Stimulated activated CD8-positive, alpha-beta memory T cell treated with anti-CD3 and anti-CD28 coated beads, Interleukin-12 subunit alpha, Interleukin-12 subunit beta, amount 100 ng/mL, for 4 hours (primary cell): ENCODE measurements around the gene CSMD2.
"Not testable (repeated sequence)": the region's sequence is repeated elsewhere in the genome, so short reads cannot be mapped to it uniquely, and the experiment has no call there.

Experiments used
- DNase-seq: peaks from one replicate; pipeline ENCODE4 v3.0.0-alpha.2; 2020; ENCODE audit warnings: low read depth

The CSMD2 gene

DNA sequence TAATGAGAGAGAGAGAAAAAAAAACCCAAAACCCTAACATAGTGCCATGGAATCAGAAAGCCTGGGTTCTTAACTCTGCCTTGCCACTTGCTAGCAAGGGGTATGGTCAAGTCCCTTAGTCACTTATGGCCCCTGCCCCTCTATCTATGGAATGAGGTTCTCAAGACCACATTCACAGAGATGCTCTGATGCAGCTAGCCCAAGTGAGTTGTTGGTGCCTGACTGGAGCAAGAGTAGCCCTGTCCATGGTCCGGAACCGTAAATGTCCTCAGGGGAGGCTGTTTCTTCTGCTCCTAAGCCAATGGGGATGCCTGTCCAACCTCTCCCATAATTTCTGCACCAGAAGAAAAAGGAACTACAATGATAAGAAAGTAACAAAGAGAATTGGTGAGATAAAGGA lies 56.8 kb downstream of the CSMD2 start:
- DNase-seq, result no peak

DNA sequence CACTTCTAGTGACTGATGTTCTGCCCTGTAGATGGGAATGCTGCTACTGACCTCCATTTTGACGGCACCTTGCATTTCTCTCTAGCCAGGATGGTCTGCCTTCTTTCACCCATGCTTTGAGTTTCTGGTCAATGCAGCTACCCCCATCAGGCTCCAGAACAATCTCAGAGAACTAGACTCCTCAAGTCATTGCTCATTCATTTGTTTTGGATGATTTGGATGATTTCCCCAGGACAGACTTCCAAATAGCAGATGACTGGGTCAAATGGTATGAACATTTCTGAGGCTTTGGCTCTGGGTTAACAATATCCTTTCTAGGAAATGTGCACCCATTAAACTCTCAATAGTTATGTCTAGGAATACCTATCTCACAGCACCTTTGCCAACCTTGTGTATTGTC lies 63.9 kb downstream of the CSMD2 start:
- DNase-seq, result no peak

DNA sequence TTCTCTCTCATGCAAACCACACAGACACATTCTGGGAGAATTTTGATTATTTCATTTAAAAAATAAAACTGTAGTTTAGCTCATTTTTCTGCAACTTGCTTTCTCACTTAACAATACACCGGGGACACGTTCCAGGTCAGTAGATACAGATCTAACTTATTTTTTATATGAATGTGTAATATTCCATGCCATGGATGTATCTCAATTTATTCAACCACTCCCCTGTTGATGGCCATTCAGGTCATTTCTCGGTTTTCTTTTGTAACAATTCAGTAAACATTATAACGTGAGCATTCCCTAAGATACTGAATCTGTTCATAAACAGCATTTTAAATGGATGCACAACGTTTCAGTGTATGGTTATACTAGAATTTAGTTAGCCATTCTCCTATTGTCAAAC lies 64.7 kb downstream of the CSMD2 start:
- no peak for DNase-seq

DNA sequence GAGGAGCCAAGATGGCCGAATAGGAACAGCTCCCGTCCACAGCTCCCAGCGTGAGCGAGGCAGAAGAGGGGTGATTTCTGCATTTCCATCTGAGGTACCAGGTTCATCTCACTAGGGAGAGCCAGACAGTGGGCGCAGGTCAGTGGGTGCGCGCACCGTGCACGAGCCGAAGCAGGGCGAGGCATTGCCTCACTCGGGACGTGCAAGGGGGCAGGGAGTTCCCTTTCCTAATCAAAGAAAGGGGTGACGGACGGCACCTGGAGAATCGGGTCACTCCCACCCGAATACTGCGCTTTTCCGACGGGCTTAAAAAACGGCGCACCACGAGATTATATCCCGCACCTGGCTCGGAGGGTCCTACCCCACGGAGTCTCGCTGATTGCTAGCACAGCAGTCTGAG lies 72.6 kb downstream of the CSMD2 start:
- DNase-seq, result not testable (repeated sequence)

DNA sequence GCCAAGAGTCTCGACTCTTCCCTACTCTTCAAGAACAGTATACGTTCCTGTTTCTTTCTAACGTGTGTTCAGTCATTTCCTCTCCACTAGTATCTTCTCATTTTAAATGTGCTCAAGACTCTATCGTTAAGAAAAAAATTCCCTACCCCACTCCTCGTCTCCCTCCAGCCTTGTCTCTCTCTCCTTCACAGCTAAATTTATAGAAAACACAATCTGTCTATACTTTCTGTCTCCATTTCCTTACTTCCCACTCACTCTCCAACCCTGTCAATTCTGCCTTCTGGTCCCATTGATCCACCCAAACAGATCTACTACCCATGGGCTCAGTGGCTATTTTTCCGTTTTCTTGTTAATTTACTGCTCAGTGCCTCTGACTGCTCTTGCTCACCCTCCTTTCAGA lies 75.3 kb downstream of the CSMD2 start:
- DNase-seq, result no peak

DNA sequence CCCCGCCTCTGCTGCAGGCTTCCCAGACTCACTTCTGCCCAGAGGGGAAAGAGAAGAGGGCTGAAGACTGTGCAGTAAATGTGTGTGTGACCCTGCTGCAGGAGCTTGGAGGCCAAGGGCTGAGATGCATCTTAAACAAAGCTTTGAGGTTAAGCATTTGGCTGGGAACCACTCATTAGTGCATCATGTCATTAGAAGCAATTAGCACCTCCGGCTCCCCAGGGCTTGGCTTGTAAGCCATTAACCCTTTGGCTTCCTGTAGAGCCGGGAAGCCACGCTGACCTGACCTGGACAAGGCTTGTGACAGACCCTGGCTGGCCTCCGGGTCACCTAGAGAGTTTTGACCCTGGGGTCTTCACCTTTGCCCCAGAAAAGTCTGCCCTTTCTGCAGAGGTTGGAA lies 77.0 kb downstream of the CSMD2 start:
- DNase-seq, result no peak

DNA sequence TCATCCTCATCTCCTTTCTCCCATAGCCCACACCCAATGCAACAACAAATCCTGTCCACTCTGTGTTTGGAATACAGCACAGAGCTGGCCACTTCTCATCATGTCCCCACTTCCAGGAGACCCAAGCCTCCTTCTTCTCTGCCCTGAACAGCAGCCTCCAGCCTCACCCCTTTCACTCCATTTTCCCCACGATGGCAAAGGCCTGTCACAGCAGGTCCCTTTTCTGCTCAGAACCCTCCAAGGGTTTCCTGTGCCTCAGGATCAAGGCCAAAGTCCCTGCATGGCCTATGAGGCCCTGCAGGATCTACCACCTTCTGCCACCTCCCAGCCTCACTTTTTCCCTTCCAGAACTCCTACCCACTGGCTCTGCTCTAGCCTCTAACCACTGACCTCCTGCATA lies 78.5 kb downstream of the CSMD2 start:
- DNase-seq, result no peak

DNA sequence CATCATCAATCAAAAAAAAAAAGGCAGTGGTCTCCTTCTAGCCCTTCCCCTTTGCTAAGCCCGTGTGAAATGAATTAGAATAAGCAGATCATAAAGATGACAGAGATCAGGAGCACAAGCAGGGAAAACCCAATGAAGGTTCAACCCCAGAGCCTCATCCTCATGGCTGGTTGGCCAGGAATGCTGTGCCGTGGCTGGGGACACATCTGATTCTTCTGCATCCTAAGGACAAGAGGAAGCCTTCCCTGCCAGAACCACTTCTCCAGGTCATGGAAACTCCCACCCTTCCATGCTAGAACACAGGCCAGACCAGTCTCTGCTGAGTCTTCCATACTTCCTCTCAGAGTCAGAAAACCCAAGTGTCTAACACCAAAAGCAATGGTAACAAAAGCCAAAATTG lies 81.1 kb downstream of the CSMD2 start:
- no peak for DNase-seq

DNA sequence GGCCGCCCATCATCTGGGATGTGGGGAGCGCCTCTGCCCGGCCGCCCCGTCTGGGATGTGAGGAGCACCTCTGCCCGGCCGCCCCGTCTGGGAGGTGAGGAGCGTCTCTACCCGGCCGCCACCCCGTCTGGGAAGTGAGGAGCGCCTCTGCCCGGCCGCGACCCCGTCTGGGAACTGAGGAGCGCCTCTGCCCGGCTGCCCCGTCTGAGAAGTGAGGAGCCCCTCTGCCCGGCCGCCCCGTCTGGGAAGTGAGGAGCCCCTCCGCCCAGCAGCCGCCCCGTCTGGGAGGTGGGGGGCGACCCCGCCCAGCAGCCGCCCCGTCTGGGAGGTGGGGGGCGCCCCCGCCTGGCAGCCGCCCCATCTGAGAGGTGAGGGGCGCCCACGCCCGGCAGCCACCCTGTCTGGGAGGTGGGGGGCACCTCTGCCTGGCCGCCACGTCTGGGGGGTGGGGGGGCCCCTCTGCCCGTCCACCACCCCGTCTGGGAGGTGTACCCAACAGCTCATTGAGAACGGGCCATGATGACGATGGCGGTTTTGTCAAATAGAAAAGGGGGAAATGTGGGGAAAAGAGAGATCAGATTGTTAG lies 82.9 kb downstream of the CSMD2 start:
- DNase-seq, result not testable (repeated sequence)

DNA sequence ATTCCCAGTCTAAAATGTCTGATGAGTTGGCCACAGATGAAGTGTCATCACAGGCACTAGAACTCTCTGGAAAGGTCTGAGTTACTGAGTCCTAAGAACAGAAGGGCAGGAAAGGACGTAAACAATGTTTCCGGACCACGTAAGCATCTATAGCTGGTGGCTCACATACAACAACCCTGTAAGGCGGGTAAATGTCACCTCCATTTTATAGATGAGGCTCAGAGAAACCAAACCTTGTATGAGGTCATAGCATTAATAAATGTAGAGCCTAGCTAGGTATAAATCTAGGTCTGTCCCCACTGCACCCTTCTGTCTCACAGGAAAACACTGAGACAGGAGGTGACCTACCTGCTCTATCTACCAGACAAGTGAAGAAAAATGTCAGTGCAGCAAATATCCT lies 86.6 kb downstream of the CSMD2 start:
- DNase-seq, result no peak

DNA sequence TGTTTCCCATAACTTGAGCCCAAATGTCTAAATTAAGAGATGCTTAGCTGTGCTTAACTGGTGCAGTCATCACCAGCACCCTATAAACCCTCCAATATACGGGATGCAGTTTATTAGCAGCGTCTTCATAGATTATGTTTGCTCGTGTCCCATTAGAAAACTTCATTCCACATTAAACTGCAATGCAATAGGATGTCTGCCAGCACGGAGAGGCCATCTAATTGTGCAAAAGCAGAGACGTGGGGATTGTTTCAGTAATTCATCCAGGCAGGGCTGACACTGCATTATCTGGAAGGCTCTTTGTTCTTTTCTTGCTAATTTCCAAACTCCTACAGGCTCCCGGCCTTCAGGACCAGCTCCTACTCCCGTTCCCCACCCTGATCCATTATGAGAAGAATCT lies 89.5 kb downstream of the CSMD2 start:
- no peak for DNase-seq

DNA sequence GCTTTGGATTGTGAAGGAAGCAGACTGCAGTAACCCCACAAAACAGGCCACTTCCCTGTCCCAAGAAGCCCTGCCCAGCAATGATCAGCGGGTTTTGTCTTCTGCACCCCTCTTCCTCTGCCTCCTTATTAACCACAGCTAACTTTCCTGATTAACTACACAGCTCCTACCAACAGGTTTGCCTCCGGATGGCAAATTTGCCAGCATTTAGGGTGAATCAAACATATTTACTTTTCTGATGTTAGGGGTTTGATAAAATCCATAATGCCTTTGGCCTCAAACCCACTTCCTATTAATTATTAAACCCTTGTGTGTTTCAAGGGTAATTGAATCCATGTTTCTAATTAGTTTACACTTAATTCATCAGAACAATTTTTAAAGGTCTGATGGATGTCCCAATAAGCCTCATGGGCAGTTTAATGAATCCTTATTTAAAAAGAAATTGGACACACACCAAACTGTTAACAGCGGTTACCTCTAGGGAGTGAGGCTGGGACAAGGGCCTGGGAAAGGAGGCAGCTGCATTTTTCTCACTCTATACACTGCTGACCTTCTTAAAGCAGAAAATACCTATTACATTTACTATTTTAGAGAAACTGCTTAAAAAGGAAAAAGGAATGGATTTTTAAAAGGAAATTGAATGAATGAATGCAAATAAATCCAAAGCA lies 91.9 kb downstream of the CSMD2 start:
- DNase-seq, result no peak

DNA sequence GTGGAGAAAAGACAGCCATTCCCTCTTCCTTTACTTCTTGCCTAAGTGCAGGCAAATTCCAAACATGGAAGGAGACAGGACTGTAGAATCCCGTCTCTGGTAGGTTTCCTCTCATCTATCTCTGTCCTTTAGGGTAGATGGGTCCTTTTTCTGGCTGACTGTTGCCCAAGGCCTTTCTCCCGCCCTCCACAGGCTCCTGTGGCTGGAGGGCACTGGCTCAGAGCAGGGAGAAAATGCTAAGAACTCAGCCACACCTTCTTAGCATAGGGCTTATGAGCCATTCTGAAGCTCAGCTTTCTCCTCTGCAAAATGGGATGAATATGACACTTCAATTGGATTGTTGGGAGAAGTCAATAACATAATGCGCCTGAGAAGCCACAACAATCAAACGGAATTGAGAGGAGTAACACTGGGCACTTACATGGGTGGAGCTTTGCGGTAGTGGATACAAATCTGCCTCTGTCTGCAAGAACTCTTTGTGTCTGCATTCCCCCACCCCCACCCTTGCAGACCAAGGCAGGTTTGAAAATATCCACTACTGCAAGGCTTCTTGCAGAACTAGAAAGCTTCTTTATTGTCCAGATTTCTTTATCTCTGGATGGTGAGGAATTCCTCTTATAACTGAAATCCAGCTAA lies 94.7 kb downstream of the CSMD2 start:
- DNase-seq, result no peak

DNA sequence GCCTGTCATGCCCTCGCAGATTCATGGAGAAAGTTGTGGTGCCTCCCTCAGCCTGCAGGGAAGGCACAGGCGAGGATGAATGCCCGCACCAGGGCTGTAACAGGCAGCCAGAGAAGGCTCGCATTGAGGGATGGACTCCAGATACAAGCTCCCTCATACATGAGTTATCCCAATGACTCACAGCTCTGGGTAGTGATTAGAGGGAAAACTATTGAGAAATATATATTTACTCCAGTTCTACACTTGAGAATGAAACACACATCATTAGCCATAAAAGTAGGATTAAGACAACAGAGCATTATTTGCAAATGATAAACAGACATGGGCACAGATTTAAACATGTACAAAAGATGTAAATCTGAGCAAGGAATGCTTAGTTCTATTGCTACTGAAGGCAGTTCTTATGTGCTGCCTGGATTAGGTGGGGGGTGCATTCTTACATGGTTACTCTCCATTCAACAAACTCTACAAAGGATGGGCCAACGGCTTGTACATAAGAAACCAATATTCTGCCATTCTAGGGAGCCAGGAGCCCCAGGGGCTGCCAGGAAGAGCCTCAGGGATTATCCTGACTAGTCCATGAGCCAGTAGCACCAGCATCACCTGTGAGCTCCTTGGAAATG lies 97.9 kb downstream of the CSMD2 start:
- DNase-seq, result no peak

DNA sequence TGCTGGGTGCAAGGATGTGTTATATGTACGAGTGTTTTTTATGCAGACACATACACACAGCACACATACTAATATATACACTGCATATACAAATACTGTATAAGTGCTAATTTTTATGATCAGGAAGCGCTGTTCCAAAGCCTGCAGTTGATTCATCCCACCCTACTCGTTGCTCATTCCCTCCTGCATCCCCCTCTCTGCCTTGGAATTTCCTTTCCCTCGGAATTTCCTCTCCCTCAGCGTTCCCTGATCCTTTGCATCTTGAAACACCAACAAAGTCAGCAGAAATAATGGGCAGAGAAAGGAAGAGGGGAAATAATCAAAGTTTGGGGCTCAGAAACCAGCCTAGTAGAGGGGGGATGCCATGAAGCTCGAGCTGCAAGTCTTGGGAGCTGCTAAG lies 98.9 kb downstream of the CSMD2 start:
- DNase-seq, result no peak

DNA sequence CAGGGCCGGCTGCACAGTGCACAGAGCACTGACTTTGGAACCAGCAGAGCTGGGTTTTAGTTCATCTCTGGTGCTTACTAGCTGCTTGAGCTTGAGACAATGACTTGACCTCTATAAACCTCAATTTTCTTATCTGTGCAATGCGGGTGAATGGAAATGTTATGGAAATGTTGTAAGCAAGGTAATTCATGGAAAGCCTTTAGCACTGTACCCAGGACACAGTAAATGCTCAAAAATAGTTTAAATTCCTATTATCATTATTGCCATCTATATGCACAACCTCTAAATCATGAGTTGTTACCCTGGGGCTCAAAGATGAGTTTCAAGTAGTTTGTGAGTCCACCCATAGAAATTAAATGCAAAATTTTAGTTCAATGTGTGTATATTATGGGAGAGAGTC lies 99.5 kb downstream of the CSMD2 start:
- DNase-seq, result no peak

DNA sequence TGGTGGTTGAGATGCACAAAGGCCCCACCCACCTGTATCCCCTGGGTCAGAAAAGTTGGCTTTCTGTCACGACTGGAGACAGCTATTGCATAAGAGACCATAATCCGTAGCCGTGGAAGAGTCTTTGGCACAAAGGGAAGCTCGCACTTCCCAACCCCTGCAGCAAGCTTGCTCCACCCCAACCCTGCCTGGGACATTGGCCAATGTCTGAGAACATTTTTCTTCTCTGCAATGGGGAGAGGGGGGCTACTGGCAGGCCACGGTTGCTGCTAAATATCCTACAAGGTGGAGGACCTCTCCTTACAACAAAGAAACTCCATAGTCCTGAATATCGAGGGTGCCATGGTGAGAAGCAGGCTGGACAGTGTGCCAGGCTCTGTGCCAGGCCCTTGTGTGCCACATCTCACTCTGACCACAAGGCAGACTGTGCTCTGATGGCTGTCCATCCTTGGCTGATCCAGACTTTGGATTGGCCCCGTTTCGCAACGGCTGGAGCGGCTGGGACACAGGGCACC lies 104.1 kb downstream of the CSMD2 start:
- DNase-seq, result no peak

DNA sequence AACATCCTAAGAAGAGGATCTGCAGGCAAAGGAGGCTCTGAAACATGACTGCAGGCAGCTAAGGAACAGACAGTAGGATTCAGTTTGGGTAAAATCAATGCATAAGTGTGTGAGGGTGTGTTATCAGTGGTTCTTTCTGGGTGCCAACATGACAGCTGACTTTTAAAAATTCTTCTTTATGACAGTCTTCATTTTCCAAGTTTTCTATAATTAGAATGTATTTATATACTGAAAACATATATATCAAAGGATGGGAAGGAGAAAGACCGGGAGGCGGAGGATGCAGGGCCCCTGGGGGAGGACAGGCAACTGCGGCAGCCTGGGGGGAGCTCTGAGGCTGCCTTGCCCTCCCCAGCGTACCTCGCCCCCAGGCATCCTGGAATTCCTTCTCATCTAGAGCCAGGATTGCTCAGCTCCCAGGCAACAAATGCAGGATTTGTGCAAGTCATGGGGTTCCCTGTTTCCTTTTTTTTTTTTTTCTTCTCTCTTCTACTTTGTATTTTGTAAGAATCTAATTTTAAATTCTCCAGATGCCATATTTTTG lies 104.8 kb downstream of the CSMD2 start:
- no peak for DNase-seq

DNA sequence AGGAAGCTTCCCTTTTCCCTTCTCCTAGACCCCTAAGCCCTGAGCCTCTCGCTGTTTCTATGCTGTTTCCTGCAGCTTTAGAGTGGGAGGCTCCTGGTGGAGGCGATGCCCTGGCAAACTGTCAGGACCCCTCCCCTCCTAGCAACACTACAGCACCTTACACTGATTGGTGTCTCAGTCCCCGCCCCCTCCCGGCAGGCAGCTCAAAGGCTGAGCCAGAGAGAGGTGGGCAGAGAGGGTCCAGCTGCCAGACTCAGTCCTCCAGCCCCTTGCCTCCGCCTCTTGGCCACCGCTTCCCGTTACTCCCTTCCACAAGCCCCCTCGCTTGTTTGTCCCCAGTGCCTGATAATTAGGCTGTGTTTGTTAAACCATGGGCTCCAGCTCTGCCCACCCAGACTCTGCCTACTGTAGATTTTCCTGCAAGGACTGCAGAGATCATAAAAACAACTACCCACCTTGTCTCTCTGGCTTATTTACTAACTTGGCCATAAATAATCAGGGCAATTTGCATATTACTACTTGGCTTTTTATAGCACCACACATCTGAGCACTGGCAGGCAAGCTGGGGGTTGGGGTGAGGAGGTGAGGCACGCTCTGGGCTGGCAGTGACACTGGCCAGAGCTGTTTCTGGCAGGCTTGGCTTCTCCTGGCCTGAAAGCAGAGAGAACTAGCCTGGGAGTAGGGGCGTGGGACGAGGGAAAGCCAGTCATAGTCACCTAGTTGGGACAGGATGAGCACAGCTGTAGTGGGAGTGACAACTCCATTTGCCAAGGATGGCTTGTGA lies 107.5 kb downstream of the CSMD2 start:
- no peak for DNase-seq

DNA sequence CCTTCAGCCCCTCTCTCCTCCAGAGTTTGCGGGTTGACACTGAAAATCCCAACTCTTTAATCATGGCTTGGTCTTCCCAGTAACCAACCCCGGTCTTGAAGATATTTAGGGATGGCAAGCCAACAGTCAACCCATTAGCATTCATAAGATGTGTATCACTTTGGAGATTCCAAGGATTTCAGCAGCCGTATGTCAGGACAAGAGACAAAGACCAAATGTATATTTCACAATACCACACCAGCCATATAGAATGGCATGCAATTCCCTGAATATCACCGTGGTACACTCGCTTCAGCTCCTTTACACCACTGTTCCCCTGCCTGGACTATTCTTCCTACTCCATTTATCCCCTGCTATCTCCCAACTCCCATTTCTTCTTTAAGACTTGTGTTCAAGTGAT lies 109.2 kb downstream of the CSMD2 start:
- DNase-seq, result no peak

DNA sequence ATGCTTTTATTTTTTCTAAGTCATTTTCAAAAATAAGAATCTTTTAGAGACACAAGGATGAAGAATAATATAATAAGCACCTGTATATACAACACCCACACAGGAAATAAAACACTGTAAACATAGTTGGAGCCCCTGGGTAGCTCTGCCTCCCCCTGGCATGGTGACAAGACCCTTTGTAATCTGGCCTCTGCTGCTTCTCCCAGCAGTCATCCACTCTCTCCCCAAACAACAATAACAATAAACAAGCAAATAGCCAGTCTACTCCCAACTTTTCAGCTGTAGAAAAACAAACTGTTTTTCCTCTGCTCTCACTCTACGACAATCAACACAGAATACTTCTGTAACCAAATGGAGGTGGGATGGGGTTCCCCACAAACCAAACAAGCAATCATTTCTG lies 110.1 kb downstream of the CSMD2 start:
- DNase-seq, result no peak

DNA sequence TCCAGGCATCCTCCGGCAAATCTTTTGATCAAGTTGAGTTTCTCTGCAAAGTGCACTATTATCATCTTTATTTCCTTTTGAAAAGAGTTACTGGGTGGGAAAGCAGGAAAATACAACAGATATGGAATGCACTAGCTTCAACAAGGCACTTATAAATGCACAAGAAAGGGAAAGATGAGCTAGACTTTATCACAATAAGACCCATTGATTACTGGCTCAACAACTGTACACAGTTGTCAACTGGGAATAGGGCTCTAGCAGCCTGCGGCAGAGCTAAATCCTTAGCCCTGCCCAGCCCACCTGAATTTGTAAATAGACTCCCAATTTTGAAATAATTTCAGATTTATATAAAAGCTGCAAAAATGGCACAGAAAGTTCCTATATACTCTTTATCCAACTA lies 111.4 kb downstream of the CSMD2 start:
- DNase-seq, result no peak
